Transverse colon (tissue), 4 donors: ENCODE results near the gene NUP93. TPM values are rescaled to one million over a fixed set of nuclear protein-coding genes. Genes with fewer than 3 reads are reported as not detected.

ENCODE experiments used
- DNase-seq: peaks from one replicate; pipeline ENCODE4 v3.0.0-alpha.2; 2019
- H3K27ac ChIP-seq, 4 donors: fragments of 200-600 bp; sonication (generic); 2 replicates each; pipeline ENCODE4 v1.5.1; 2016 to 2018; ENCODE audit warnings: inconsistent platforms in 4 of 4
- H3K27me3 ChIP-seq: fragments of 200-600 bp; sonication (generic); 2 replicates; pipeline ENCODE4 v1.5.1; 2017; ENCODE audit warnings: inconsistent platforms
- H3K36me3 ChIP-seq, 4 donors: fragments of 200-600 bp; sonication (generic); 2 replicates each; pipeline ENCODE4 v1.5.1; 2017 to 2019; ENCODE audit warnings: inconsistent platforms in 4 of 4
- H3K4me1 ChIP-seq, 4 donors: fragments of 200-600 bp; sonication (generic); 2 replicates each; pipeline ENCODE4 v1.5.1; 2017 to 2020; ENCODE audit warnings: inconsistent platforms in 4 of 4
- H3K4me3 ChIP-seq, 4 donors: fragments of 200-600 bp; sonication (generic); 1 replicate in 1 of 4; 2 replicates in 3 of 4; pipeline versions ENCODE4 v1.5.1 to v1.6.1; 2017 to 2019; ENCODE audit warnings: inconsistent platforms in 4 of 4
- H3K9me3 ChIP-seq, 2 donors: fragments of 200-600 bp; sonication (generic); 2 replicates each; pipeline ENCODE4 v1.5.1; 2017 to 2019; ENCODE audit warnings: inconsistent platforms in 2 of 2
- CTCF ChIP-seq, 5 experiments: fragments of 200-600 bp in 3 of 5; fragments of 450-650 bp in 2 of 5; sonication (generic) in 3 of 5; IDR thresholded peaks; 1 replicate in 2 of 5; 2 replicates in 3 of 5; pipeline ENCODE4 v1.5.1; 2016 to 2017; ENCODE audit warnings: antibody characterized with exemption in 5 of 5, inconsistent platforms in 3 of 5, mild to moderate bottlenecking in 2 of 5, moderate library complexity in 1 of 5
- EP300 ChIP-seq: sonication (generic); formaldehyde crosslinking; IDR thresholded peaks from one replicate; pipeline ENCODE4 v1.6.1; 2017; ENCODE audit warnings: antibody characterized with exemption, low read depth
- POLR2A ChIP-seq: fragments of 450-650 bp; IDR thresholded peaks from one replicate; pipeline ENCODE4 v1.6.1; 2016; ENCODE audit warnings: antibody characterized with exemption, mild to moderate bottlenecking, moderate library complexity
- POLR2AphosphoS5 ChIP-seq, 3 donors: sonication (generic); formaldehyde crosslinking; IDR thresholded peaks; one replicate each; pipeline ENCODE4 v1.6.1; 2016; ENCODE audit warnings: antibody characterized with exemption in 3 of 3
- WGBS, 2 donors: methylation state at CpG; one replicate each; pipeline ENCODE4 v1.1.5; 2018; ENCODE audit warnings: low coverage in 1 of 2; 5-methylcytosine and 5-hydroxymethylcytosine counted together
- in situ Hi-C, 4 donors: fragments of 200-750 bp; cut with MboI; loops; one replicate each; pipeline versions ENCODE4 v1.15.0 to v1.15.1; 2017; ENCODE audit warnings: low sequenced_read_pairs in 3 of 4, low pct_ligation_motif_present in 1 of 4, low pct_unique_long_range_greater_than_20kb in 1 of 4
- intact Hi-C: fragments of 100-400 bp; cut with DNase I; formaldehyde crosslinking; loops from one replicate; pipeline ENCODE4 v1.15.1; 2023; ENCODE audit warnings: low total_unique reads
- total RNA-seq, 4 donors: library from RNA; depleted of rRNA; stranded (reverse); fragments of >200 nt; gene quantifications; one replicate each; pipeline ENCODE4 v1.1.0, GENCODE V29; 2016

Gene NUP93
- total RNA-seq, 4 donors from 2014 or later, result 8.6 to 42.4 (median 20.6) TPM

GRCh38 chr16:56892705-56893104 lies 162.8 kb downstream of the NUP93 start:
- H3K27me3 ChIP-seq, result no peaks in the 10 kb centered on the region
- no peak overlapping the region for H3K27ac ChIP-seq
- DNase-seq, result no peak
- TF ChIP-seq POLR2AphosphoS5 (IDR thresholded peaks at IDR 0.05) (no peak), POLR2A (no peak), EP300 (no peak), CTCF (IDR thresholded peaks at IDR 0.05) (no peak)
- no peaks in the 10 kb centered on the region for H3K9me3 ChIP-seq
- in situ Hi-C loops, result no loop called here
- H3K36me3 ChIP-seq, result no peaks in the 10 kb centered on the region
- 90% methylated on average over 14 of the region's 14 CpGs; no CpG with 5 or more reads in 1 of the 2 donors for WGBS, 2 donors
- no peaks in the 10 kb centered on the region for H3K4me1 ChIP-seq
- intact Hi-C loops, result no loop called here
- no peak overlapping the region for H3K4me3 ChIP-seq

DNA sequence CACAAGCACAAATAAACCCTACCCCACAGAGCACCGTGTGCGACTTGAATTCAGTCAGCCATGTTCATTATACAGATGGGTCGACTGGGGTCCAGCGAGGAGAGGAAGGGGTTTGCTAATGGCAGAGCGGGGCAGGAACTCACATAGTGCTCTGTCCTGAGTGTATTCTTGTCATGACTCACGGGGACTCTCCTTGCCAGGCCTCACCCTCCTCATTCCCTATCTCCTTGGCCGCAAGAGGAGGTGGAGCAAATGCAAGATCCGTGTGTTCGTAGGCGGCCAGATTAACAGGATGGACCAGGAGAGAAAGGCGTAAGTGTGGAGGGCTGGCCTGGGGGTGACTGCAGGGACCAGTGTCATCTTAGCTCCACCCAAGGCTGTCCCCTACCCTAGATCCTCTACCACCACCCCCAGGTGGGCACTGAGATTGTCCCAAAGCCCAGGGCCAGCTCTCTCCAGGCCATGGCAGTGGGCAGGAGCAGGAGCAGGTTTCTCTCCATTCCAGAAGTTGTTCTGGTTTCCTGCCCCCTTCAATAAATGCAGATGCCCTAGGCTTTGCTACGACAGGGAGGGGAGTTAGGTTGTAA lies 164.5 kb downstream of the NUP93 start:
- TF ChIP-seq EP300 (no peak), POLR2AphosphoS5 (IDR thresholded peaks at IDR 0.05) (no peak), POLR2A (no peak), CTCF (IDR thresholded peaks at IDR 0.05) (no peak)
- DNase-seq, result no peak
- in situ Hi-C loops, result no loop called here
- Histone ChIP-seq H3K27me3 (no peaks in the 10 kb centered on the region), H3K9me3 (no peaks in the 10 kb centered on the region), H3K4me3 (no peak overlapping the region), H3K36me3 (no peaks in the 10 kb centered on the region), H3K4me1 (no peaks in the 10 kb centered on the region), H3K27ac (no peak overlapping the region)
- intact Hi-C loops, result no loop called here
- 89% methylated on average over 12 of the region's 12 CpGs; no CpG with 5 or more reads in 1 of the 2 donors for WGBS, 2 donors

- Histone ChIP-seq H3K27ac (no peak overlapping the region), H3K4me3 (no peak overlapping the region), H3K4me1 (no peaks in the 10 kb centered on the region), H3K9me3 (no peaks in the 10 kb centered on the region), H3K36me3 (no peaks in the 10 kb centered on the region), H3K27me3 (no peaks in the 10 kb centered on the region)
- in situ Hi-C loops (no loop called here), intact Hi-C loops (no loop called here)
- no peak for DNase-seq
- TF ChIP-seq POLR2A (no peak), POLR2AphosphoS5 (IDR thresholded peaks at IDR 0.05) (no peak), CTCF (IDR thresholded peaks at IDR 0.05) (no peak), EP300 (no peak)
- WGBS, 2 donors, result 78 to 80% methylated on average over 1 to 4 of the region's 4 CpGs
These were observed 165.9 kb downstream of the NUP93 start for GRCh38 chr16:56895813-56896212.

DNA sequence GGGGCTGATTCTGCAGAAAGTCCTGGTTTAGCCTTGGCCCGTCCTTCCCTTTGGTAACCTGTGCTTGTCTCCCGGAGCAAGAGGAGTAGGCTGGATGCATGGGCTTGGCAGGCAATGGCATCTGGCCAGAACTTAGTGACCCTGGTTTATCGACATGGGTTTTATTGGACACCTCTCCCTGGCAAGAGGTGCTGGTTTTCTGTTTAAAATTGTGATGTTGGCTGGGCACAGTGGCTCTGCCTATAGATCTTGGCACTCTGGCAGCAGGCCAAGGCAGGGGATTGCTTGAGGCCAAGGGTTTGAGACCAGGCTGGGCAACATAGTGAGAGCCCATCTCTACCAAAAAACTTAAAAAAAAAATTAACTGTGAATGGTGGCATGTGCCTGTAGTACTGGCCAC lies 166.3 kb downstream of the NUP93 start:
- DNase-seq, result no peak
- H3K27ac ChIP-seq, result no peak overlapping the region

More for the DNA sequence above, 166.3 kb downstream of the NUP93 start:
- no peaks in the 10 kb centered on the region for H3K9me3 ChIP-seq
- TF ChIP-seq POLR2AphosphoS5 (IDR thresholded peaks at IDR 0.05), result no peak
- TF ChIP-seq CTCF (IDR thresholded peaks at IDR 0.05), result no peak
- TF ChIP-seq EP300, result no peak
- no peak for TF ChIP-seq POLR2A
- intact Hi-C loops, result no loop called here
- no peaks in the 10 kb centered on the region for H3K27me3 ChIP-seq
- no peaks in the 10 kb centered on the region for H3K36me3 ChIP-seq
- no peak overlapping the region for H3K4me3 ChIP-seq
- 45% methylated on average over 3 of the region's 3 CpGs; no CpG with 5 or more reads in 1 of the 2 donors for WGBS, 2 donors
- in situ Hi-C loops, result no loop called here
- no peaks in the 10 kb centered on the region for H3K4me1 ChIP-seq
